ENCODE results near the gene EEIG2. TPM values are rescaled to one million over a fixed set of nuclear protein-coding genes. Genes with fewer than 3 reads are reported as not detected.

Gene EEIG2
- total RNA-seq, 1 experiment from 2014 or later: 0.63 TPM

GRCh38 chr1:108590441-108590840 is 30.5 kb downstream of the EEIG2 start:
- Mint-ChIP-seq H3K4me1 (ENCODE audit: insufficient read depth, unreplicated experiment) (peaks cover 5% of the 10 kb centered on the region), H3K4me3 (ENCODE audit: unreplicated experiment) (no peak overlapping the region), H3K27ac (ENCODE audit: low read depth, unreplicated experiment) (no peak overlapping the region), H3K27me3 (ENCODE audit: insufficient read depth, unreplicated experiment) (no peaks in the 10 kb centered on the region), H3K36me3 (ENCODE audit: insufficient read depth, unreplicated experiment) (no peaks in the 10 kb centered on the region), H3K9me3 (ENCODE audit: unreplicated experiment) (no peaks in the 10 kb centered on the region)
- ChIA-PET CTCF (interaction anchor here (0.6 kb wide), 1 partner anchor 98 kb away, joined by 3 read pairs; no protein-coding TSS in a partner anchor), POLR2A (no interaction called here)
- TF ChIP-seq CTCF (IDR thresholded peaks at IDR 0.05; ENCODE audit: unreplicated experiment): no peak
- intact Hi-C loops (cut with micrococcal nuclease): loop anchor here (5.0 kb wide), 1 partner anchor 47 kb away; no protein-coding TSS in a partner anchor
- DNase-seq (ENCODE audit: unreplicated experiment): no peak
- BruUV-seq (replicated peaks): no TSS peak

- Mint-ChIP-seq H3K27me3 (ENCODE audit: insufficient read depth, unreplicated experiment) (no peaks in the 10 kb centered on the region), H3K27ac (ENCODE audit: low read depth, unreplicated experiment) (no peak overlapping the region), H3K4me3 (ENCODE audit: unreplicated experiment) (no peak overlapping the region), H3K36me3 (ENCODE audit: insufficient read depth, unreplicated experiment) (no peaks in the 10 kb centered on the region), H3K4me1 (ENCODE audit: insufficient read depth, unreplicated experiment) (peaks cover 5% of the 10 kb centered on the region), H3K9me3 (ENCODE audit: unreplicated experiment) (no peaks in the 10 kb centered on the region)
- CTCF ChIA-PET: interaction anchor here (0.6 kb wide), 1 partner anchor 98 kb away, joined by 3 read pairs; no protein-coding TSS in a partner anchor
- no peak for TF ChIP-seq CTCF (IDR thresholded peaks at IDR 0.05; ENCODE audit: unreplicated experiment)
- peak; percentile 61 for DNase-seq (ENCODE audit: unreplicated experiment)
- intact Hi-C loops (cut with micrococcal nuclease): loop anchor here (5.0 kb wide), 1 partner anchor 46 kb away; no protein-coding TSS in a partner anchor
- no TSS peak for BruUV-seq (replicated peaks)
- POLR2A ChIA-PET: no interaction called here
These were observed 31.1 kb downstream of the EEIG2 start for GRCh38 chr1:108590957-108591356.

- POLR2A ChIA-PET: no interaction called here
- TF ChIP-seq CTCF (IDR thresholded peaks at IDR 0.05; ENCODE audit: unreplicated experiment): no peak
- no peaks in the 10 kb centered on the region for H3K9me3 Mint-ChIP-seq (ENCODE audit: unreplicated experiment)
- H3K36me3 Mint-ChIP-seq (ENCODE audit: insufficient read depth, unreplicated experiment): no peaks in the 10 kb centered on the region
- no peak overlapping the region for H3K4me3 Mint-ChIP-seq (ENCODE audit: unreplicated experiment)
- BruUV-seq (replicated peaks): no TSS peak
- H3K27ac Mint-ChIP-seq (ENCODE audit: low read depth, unreplicated experiment): no peak overlapping the region
- CTCF ChIA-PET: no interaction called here
- intact Hi-C loops (cut with micrococcal nuclease): loop anchor here (5.0 kb wide), 1 partner anchor 46 kb away; no protein-coding TSS in a partner anchor
- no peak for DNase-seq (ENCODE audit: unreplicated experiment)
- peaks cover 2% of the 10 kb centered on the region for H3K4me1 Mint-ChIP-seq (ENCODE audit: insufficient read depth, unreplicated experiment)
- H3K27me3 Mint-ChIP-seq (ENCODE audit: insufficient read depth, unreplicated experiment): no peaks in the 10 kb centered on the region
These were observed 31.6 kb downstream of the EEIG2 start for GRCh38 chr1:108591466-108591865.

- Mint-ChIP-seq H3K27me3 (ENCODE audit: insufficient read depth, unreplicated experiment) (no peaks in the 10 kb centered on the region), H3K9me3 (ENCODE audit: unreplicated experiment) (no peaks in the 10 kb centered on the region), H3K4me1 (ENCODE audit: insufficient read depth, unreplicated experiment) (no peaks in the 10 kb centered on the region), H3K4me3 (ENCODE audit: unreplicated experiment) (no peak overlapping the region), H3K27ac (ENCODE audit: low read depth, unreplicated experiment) (no peak overlapping the region), H3K36me3 (ENCODE audit: insufficient read depth, unreplicated experiment) (no peaks in the 10 kb centered on the region)
- intact Hi-C loops (cut with micrococcal nuclease): loop anchor here (5.0 kb wide), 1 partner anchor 45 kb away; no protein-coding TSS in a partner anchor
- no peak for DNase-seq (ENCODE audit: unreplicated experiment)
- ChIA-PET POLR2A (no interaction called here), CTCF (interaction anchor here (1.0 to 1.1 kb wide), 2 partner anchors 14 to 31 kb away, joined by 4 read pairs; no protein-coding TSS in a partner anchor)
- TF ChIP-seq CTCF (IDR thresholded peaks at IDR 0.05; ENCODE audit: unreplicated experiment): no peak
- BruUV-seq (replicated peaks): no TSS peak
These were observed 32.3 kb downstream of the EEIG2 start for GRCh38 chr1:108592030-108592759.

All from MCF 10A (cell line).